K562 (cell line): ENCODE results near the gene GAB1. TPM values are rescaled to one million over a fixed set of nuclear protein-coding genes. Genes with fewer than 3 reads are reported as not detected.

Source experiments
- MNT ChIP-seq, 2 experiments: fragments of 450-650 bp; conservative IDR thresholded peaks; 2 replicates each; pipeline ENCODE4 v1.6.1; 2017; ENCODE audit warnings: mild to moderate bottlenecking in 2 of 2, moderate library complexity in 2 of 2
- SREBF2 ChIP-seq: sonication (generic); formaldehyde crosslinking; IDR thresholded peaks from 2 replicates; pipeline ENCODE4 v1.4.0; 2020; ENCODE audit warnings: mild to moderate bottlenecking, missing genetic modification reagents
- TFE3 ChIP-seq: fragments of 450-650 bp; formaldehyde crosslinking; IDR thresholded peaks from 2 replicates; pipeline ENCODE4 v1.4.0; 2020; ENCODE audit warnings: mild to moderate bottlenecking, mixed read lengths
- TRIM24 ChIP-seq, 2 experiments: fragments of 450-650 bp; IDR thresholded peaks; 2 replicates each; pipeline ENCODE4 v1.6.1; 2016
- ZBTB5 ChIP-seq: fragments of 450-650 bp; IDR thresholded peaks from 2 replicates; pipeline ENCODE4 v1.6.1; 2017; ENCODE audit warnings: antibody characterized with exemption
- ZSCAN29 ChIP-seq: fragments of 450-650 bp; IDR thresholded peaks from 2 replicates; pipeline ENCODE4 v1.6.1; 2017
- polyA plus RNA-seq, 8 experiments: library from polyadenylated mRNA; depleted of rRNA in 4 of 8; stranded (reverse) in 5 of 8; unstranded in 3 of 8; fragments of >200 nt; fragmentation: Nextera tagmentation in 2 of 8; fragmentation: Illumina TruSeq in 1 of 8; extraction: Ambion mirVana in 2 of 8; extraction: Trizol in 1 of 8; gene quantifications; 2 replicates each; pipeline versions ENCODE4 v1.2.1 to v1.2.3, GENCODE V29; 2011 to 2014; ENCODE audit warnings: inconsistent platforms in 1 of 8, missing spikeins in 1 of 8
- total RNA-seq, 7 experiments: library from RNA; depleted of rRNA in 6 of 7; stranded (reverse); fragments of >200 nt in 6 of 7; fragmentation: Illumina TruSeq in 2 of 7; extraction: Trizol in 2 of 7; gene quantifications; 2 replicates each; pipeline versions ENCODE4 v1.2.1 to v1.2.3, GENCODE V29; 2011 to 2021; ENCODE audit warnings: low replicate concordance in 1 of 7

The GAB1 gene
- total and polyA plus RNA-seq, 9 of the 15 experiments (the other 6 are each of a cell fraction or from before 2014, with no cell fraction given) = 1.3 to 14.6 (median 7.5) TPM

GRCh38 chr4:143481361-143481760 lies 144.7 kb downstream of the GAB1 start (continued):
- no peak for TF ChIP-seq ZBTB5
- TF ChIP-seq SREBF2 = no peak
- no peak for TF ChIP-seq MNT (conservative IDR thresholded peaks at IDR 0.05)
- no peak for TF ChIP-seq ZSCAN29
- TF ChIP-seq TFE3 (CRISPR knock-in tag) = no peak
- no peak for TF ChIP-seq TRIM24 (IDR thresholded peaks at IDR 0.05)
